GM12891 (cell line): ENCODE results near the gene LMLN.
"Not testable (repeated sequence)": the region's sequence is repeated elsewhere in the genome, so short reads cannot be mapped to it uniquely, and the experiment has no call there.

ENCODE experiments used
- PAX5 ChIP-seq: IDR thresholded peaks from 2 replicates; pipeline ENCODE4 v1.6.1; 2011; ENCODE audit warnings: low read length, moderate library complexity, mild to moderate bottlenecking; ENCODE audit not compliant: insufficient read depth, severe bottlenecking
- POLR2A ChIP-seq: IDR thresholded peaks from 2 replicates; pipeline ENCODE4 v1.6.1; 2011; ENCODE audit warnings: low read depth, low read length, control low read depth

- not testable (repeated sequence) for TF ChIP-seq POLR2A, PAX5
These were observed 122.2 kb downstream of the LMLN start for GRCh38 chr3:198082226-198082625.
